Stimulated activated CD4-positive, alpha-beta T cell treated with anti-CD3 and anti-CD28 coated beads, Interleukin-2, amount 100 ng/mL, for 24 hours (primary cell): ENCODE data around the gene CIAPIN1.
"Not testable (repeated sequence)": the region's sequence is repeated elsewhere in the genome, so short reads cannot be mapped to it uniquely, and the experiment has no call there.

Experiments used
- DNase-seq, 2 donors: peaks; one replicate each; pipeline ENCODE4 v3.0.0-alpha.2; 2020

CIAPIN1 gene

DNA sequence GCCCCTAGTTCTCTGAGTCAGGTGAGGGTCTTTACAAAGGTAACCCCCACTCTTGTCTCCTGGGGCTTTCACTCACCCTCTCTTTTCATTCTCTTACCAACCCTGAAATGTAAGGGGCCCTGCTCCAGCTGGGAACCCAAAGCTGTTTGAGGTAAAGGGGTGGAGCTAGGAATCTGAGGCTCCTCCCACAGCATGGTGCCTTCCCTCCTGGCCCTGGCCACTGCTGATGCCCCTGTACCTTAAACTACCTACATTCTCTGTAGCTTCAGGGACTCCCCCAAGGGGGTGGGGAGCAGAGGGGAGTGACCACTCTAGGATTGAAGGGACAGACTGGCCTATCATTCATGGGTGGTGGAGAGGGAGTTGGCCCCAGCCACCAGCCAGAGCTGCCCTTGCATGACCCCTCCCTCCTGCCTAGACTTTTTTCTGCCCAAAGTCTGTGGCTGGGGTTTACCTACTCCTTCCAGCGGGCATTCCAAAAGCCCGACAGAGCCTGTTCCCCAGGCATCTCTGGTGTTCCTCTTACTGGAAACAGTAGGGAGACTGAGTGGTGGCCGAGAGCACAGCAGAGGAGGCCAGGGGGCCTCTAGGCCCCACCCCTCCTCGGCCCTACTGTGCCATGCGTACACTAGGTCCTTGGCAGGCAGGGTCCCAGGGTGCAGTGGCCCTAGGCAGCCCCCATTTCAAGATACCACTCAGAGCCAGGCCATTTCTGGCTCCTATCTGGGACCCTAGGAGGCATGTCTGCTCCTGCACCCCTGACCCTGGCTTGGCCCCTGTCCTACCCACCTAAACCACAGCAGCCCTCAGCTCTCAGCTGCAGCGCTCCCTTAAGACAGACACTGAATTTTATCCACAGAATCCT, 29.6 kb upstream of the CIAPIN1 start:
- no peak for DNase-seq

DNA sequence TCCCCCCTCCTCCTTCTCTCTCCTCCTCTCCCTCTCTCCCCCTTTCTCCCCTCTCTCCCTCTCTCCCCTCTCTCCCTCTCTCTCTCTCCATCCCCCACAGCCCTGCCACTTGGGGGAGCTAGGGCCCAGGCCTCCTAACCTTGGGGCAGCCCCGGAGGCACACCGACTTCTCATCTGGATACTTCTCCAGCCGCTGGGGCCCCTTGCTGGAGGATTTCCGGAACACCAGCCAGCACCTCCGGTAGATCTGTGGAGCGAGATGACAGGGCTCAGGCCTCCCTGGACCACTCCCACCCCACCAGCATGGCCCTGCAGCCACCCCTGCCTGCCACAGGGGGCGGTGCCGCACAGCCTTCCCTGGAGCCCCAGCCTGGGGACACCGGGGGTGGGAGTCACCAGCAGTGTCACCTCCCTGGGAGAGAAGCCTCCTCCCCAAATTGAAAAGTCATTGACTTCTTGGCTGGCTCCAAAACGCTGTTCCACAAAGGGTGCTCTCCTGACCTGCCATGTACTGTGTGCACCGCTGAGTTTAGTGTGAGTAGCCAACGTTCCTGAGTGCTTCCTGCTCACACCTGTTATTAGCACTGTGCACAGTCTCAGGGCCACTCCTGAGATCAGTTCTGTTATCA, 28.6 kb upstream of the CIAPIN1 start:
- DNase-seq, result peak; percentile 68 to 83

DNA sequence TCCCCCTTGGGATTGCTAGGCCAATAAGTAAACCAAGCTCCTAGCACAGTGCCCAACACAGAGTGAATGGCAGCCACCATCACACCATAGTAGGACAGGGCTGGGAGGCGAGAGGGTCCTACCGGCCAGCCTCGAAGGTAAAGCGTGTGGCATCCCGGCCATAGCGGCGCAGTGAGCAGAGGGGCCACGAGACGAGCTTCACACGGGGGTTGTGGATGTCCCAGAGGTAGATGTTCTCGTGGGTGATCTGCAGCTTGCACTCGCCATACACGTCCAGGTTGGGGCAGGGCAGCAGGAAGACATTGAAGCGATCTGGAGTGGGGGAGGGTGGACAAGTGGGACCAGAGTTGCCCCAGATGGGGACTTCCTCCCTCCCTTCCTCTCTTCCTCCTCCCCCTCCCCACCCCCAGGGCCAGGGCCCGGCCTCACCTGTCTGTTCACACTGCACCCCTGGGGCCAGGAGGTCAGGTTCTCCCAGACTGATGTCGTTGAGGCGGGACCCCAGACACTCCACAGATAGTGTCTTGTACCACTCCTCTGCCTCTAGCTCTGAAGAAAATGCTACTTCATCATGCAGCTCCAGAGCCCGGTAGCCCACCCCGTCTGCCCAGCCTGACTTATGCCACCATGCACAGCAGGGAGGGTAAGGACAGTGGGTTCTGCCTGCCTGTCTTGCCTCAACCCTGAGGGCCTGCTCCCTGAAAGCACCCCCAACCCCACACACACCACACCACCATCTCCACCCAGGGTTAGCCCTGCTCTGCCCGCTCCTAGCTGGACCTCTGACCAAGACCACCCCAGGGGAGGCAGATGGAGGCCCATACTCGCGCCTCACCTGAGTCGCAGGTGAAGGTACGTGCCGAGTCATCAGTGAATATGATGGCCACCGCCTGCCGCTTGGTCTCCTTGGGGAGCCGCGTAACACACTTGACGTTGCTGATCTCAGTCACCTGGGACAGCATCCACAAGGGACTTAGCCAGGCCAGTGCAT, 27.8 kb upstream of the CIAPIN1 start:
- no peak for DNase-seq

GRCh38 chr16:57473906-57474305, 26.7 kb upstream of the CIAPIN1 start:
- DNase-seq, result no peak

DNA sequence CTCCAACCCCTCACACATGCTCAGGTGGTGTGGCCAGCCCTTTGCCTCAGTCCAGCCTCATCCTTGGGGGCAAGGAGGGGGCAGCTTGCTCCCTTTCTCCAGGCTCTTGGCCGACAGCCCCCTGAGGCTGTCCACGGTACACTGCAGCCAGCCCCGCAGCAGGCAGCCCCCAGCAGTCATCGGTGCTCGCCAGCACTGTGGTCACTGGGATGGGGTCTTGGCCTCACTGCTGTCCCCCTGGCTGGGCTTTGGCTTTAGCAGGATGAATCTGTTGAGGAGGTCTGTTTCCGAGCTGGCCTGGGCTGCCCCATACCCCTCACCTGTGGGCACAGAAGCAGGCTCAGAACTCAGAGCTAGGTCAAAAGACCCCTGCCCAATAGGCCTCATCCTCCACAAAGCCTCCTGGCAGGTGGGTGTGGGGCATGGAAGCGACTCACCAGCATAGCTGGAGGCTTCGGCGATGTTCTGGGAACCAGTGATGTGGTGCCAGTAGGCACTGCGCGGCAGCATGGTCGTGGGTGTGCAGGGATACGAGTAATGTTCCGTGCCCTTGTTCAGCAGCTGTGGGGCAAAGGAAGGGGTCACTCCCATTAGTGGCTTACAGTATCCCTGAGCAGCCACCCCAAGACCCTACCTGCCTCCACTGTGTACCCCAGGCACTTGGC, 26.1 kb upstream of the CIAPIN1 start:
- DNase-seq, result no peak

DNA sequence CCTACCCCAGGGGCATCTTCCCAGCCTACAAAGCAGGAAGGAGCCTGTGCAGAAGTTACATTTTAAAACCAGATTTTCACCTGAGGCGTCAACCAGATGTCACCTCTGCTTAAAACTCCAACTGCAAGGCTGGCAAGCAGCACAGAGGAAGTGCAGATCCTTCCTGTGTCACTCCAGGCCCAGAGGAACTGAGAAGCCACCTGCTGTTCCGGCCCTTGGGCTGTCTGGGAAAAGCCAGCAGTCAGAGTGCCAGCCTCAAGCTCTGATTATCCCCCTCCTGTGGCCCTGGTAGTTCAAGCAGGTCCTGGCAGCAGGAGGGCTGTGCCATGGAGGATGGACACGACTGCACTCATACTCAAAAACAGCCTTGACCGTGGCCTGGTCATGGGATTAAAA, 25.5 kb upstream of the CIAPIN1 start:
- DNase-seq, result no peak

DNA sequence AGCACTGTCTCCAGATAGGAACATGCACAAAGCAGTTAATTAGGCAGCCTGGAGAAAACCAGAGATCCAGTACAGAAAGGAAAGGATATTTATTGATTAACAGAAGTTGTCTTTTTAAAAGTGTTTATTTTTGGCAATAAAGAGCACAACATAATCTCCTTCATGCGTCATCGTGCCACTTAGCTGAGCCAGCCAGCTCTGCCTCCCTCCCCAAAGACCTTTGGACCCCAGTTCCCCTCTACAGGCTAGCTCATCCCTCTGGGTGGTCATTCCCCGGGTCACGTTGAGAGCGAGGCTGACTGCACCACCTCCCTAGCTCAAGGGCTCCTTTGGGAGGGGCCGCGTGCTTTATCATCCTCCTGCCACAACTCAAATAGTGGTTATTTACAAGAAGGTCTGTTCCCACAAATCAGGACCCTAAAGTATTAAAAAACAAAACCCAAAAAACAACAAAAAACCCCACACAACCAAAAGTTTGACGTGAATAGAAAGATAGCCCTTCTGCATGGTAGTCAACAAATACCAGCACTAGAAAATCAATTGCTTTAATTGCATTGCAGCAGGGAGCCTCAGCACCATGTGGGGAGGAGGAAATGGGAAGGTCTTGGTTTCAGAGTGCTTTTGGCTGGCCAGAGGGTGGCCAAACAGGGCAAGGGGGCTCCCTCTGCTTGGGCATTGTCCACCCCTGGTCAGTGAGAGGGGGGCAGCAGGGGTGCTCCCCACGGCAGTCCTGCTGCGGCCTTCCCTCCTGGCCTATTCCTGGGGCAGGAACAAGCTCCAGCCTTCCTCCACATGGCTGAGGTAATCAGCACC, 24.9 kb upstream of the CIAPIN1 start:
- DNase-seq, result no peak

DNA sequence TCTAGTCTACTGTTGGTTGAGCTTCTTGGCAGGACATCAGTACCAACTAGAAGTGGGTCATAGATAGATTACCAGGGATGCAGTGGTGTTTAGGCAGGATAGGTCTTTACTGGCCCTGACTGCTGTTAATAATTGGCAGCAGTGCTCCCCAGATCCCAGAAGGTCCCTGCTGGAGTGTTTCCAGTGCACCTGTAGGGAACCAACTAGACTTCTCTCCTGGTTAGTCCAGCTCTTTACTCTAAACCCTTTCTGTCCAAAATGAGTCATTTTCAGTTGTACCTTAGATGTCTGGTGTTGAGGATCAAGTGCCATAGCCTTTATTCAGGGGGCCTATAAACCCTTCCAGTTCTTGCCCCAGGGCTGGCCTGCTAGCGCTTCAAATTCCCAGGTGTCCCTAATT, 24.0 kb upstream of the CIAPIN1 start:
- DNase-seq, result no peak

GRCh38 chr16:57470711-57471110, 23.5 kb upstream of the CIAPIN1 start:
- DNase-seq, result no peak

- no peak for DNase-seq
These were observed 22.8 kb upstream of the CIAPIN1 start for GRCh38 chr16:57469917-57470470.

DNA sequence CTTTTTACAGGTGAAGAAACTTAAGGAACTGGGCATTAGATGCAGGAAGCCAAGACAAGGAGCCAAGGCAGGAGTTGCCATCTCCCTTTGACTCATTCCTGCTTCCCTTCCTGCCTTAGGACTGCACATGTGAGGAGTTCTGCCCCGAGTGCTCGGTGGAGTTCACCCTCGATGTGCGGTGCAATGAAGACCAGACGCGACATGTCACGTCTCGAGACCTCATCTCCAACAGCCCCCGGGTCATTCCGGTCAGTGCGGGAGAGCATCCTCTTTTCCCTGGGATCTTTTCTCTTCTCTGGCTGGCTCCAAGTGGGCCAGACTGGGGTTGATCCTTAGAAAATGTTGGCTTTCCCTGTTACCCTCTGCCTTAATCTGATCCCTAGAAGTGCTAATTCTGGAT, 21.9 kb upstream of the CIAPIN1 start:
- no peak for DNase-seq

GRCh38 chr16:57468346-57468745, 21.2 kb upstream of the CIAPIN1 start:
- DNase-seq, result no peak

DNA sequence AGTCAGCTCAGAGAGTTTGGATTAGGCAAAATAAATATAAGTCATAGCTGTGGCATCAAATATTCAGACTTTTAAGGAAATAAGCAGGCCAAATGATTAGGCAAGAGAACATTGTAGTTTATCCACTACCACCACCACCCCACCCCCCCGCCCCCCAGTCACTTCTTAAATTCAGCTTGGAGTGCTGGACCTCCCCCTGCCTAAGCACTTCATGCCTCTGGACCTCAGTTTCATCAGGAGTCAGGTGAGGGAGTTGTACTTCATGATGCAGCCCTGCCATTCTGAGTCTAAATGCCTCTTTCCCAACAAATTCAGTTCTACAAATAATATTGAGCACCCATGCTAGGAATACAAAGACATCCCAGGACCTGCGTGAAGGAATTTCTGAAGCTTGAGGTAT, 17.3 kb upstream of the CIAPIN1 start:
- no peak for DNase-seq

DNA sequence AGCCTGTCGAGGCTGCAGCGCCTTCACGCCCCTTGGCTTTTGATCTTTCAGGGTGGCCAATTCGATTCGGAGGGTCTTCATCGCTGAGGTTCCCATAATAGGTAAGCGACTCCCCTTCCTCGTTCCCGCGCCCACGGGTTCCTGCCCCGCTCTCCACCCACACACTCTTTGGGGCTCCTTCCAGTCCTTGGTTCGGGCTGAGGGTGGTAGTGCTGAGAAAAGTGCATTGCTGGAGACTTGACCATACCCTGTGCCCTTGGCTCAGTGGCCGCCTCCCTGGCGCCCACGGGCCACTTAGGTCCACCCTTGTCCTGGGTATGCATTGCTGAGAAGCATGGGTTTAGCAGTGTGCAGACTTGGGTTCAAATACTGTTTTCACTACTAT, 15.8 kb upstream of the CIAPIN1 start:
- DNase-seq, result peak in 1 of 2 donors; percentile 27

DNA sequence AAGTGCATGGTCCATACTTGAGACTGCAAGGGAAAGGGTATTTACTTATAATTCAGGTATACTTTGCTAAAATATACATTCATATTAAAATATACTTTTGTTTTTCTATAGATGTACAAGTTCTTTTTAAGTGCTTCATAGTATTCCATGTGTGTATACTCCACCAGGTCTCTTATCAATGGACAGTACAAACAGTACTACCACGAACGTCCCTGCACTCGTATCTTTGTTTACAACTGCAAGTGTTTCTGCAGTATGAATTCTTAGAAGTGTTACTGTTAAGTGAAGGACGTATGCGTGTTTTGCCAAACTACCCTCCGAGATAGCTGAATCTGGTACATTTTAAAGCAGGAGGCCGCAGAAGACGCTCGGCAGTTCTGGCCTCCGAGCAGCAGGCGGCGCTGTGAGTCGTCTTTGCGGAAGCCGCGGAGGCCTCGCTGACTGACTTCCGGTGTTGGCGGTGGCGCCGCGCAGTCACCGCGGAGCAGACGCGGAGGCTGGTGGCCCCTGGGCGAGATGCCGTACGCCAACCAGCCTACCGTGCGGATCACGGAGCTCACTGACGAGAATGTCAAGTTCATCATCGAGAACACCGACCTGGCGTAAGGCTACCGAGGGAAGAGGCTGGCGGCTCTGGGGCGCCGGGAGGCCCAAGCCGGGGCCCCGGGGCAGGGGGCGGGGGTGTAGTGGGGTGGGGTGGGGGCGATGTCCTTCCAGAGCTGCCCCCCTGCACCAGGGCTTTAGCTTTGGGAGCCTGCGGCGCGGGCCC, 15.2 kb upstream of the CIAPIN1 start, which contains the start of gene POLR2C:
Gene POLR2C, plus strand, starts transcription at position 471 of the 769 bp plus-strand sequence. Its CDS starts 46 bp downstream, at position 517.
- DNase-seq, result peak; percentile 95

DNA sequence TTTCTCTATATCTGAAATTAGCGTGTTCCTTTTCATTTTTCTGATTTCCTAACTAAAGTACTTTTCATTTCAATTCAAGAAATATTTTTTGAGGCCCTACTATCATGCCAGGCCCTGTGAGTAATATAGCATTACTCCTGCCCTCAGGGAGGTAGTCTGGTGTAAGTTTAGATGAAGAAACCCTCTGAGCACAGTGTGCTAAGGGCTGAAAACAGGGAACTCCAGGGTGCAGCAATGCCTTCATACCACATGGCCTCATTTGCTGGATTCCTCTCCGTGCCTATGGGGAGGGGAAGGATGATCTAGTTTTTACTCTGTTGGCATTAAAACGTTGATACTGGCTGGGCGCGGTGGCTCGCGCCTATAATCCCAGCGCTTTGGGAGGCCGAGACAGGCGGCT, 4.8 kb upstream of the CIAPIN1 start:
- no peak for DNase-seq

DNA sequence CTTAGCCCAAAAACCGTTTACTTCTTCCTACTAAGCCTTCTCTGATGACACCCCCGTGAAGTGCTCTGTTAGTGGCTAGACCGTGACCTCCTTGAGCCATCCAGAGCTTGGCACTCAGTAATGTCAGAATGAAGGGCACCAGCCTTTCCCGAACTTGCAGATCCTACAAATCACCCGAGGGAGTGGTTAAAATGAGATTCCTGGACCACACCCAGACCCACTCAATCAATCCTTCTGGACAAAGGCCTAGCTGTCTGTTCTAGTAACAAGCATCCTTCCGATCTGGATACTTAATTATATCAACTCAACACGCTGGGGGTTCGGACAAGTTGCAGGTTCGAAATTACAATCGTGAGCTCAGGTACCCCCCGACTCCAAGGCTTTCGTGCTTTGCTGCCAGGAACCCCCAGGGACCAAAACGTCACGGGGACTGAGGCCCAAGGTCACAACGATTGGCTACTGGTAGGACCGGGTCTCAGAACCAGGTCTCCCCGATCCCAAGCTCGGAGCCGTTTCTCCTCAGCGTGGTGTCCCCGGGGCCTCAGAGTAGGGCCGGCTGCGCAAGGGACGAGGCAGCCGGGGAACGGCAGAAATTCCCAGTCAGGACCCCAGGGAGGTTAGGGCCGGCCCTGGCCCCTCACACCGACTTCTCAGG, 527 bp downstream of the CIAPIN1 start:
- peak; percentile 28 to 35 for DNase-seq

GRCh38 chr16:57445510-57445909, 1.7 kb downstream of the CIAPIN1 start:
- DNase-seq, result no peak

- DNase-seq, result no peak
These were observed 2.5 kb downstream of the CIAPIN1 start for GRCh38 chr16:57444711-57445110.

DNA sequence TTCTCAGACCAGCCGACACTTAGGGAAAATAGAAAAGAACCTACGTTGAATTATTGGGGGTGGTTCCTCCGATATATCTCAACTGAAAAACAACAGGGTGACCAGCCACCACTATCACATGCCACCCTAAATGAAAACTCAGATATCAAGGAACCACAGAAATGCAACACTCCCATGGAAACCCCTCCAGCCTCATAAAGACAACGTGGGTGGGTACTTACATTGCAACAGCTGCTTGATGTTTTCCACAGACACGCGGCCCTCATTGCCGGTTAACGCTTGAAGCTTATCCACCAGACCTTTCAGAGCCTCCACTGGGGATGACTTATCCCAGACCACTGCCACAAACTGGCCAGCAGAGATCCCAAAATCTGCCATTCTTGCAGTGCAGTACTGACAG, 6.6 kb downstream of the CIAPIN1 start:
- DNase-seq, result not testable (repeated sequence)
